Endometrial microvascular endothelial cells (primary cell): Measurements from ENCODE around the gene SEMA4D. TPM values are rescaled to one million over a fixed set of nuclear protein-coding genes. Genes with fewer than 3 reads are reported as not detected.

Experiments
- in situ Hi-C: cut with HindIII; loops from 2 replicates; pipeline ENCODE4 v1.10.0; 2017; ENCODE audit warnings: low sequenced_read_pairs, low pct_unique_long_range_greater_than_20kb; ENCODE audit errors: inconsistent ontology term
- total RNA-seq: library from RNA; depleted of rRNA; stranded (reverse); fragments of >200 nt; gene quantifications from one replicate; pipeline ENCODE4 v1.2.3, GENCODE V29; 2015; ENCODE audit errors: inconsistent ontology term

The SEMA4D gene
- 2.8 TPM for total RNA-seq

- in situ Hi-C loops: no loop called here
Observed at GRCh38 chr9:89497978-89498851, at the start of gene SEMA4D. Gene SEMA4D, minus strand, starts transcription at chr9:89498113. Its CDS starts 92,657 bp downstream, at chr9:89405456.

GRCh38 chr9:89547000-89547399 lies 49.1 kb upstream of the SEMA4D start:
- in situ Hi-C loops: no loop called here

GRCh38 chr9:89544279-89544661 lies 46.4 kb upstream of the SEMA4D start:
- in situ Hi-C loops: no loop called here

GRCh38 chr9:89543621-89544278 lies 45.8 kb upstream of the SEMA4D start:
- in situ Hi-C loops: no loop called here

- in situ Hi-C loops: no loop called here
Observed at GRCh38 chr9:89543111-89543510, 45.2 kb upstream of the SEMA4D start.

GRCh38 chr9:89542401-89543021 lies 44.6 kb upstream of the SEMA4D start:
- in situ Hi-C loops: no loop called here

- in situ Hi-C loops: no loop called here
Observed at GRCh38 chr9:89541798-89542197, 43.9 kb upstream of the SEMA4D start.

GRCh38 chr9:89539374-89539773 lies 41.5 kb upstream of the SEMA4D start:
- in situ Hi-C loops: no loop called here

- in situ Hi-C loops: no loop called here
Observed at GRCh38 chr9:89538871-89539270, 41.0 kb upstream of the SEMA4D start.

- in situ Hi-C loops: no loop called here
Observed at GRCh38 chr9:89537166-89537565, 39.3 kb upstream of the SEMA4D start.

- in situ Hi-C loops: no loop called here
Observed at GRCh38 chr9:89536600-89536999, 38.7 kb upstream of the SEMA4D start.

- in situ Hi-C loops: no loop called here
Observed at GRCh38 chr9:89536145-89536574, 38.2 kb upstream of the SEMA4D start.

GRCh38 chr9:89535461-89535860 lies 37.5 kb upstream of the SEMA4D start:
- in situ Hi-C loops: no loop called here

- in situ Hi-C loops: no loop called here
Observed at GRCh38 chr9:89534515-89535287, 36.8 kb upstream of the SEMA4D start.

GRCh38 chr9:89533411-89534095 lies 35.6 kb upstream of the SEMA4D start:
- in situ Hi-C loops: no loop called here

GRCh38 chr9:89532944-89533343 lies 35.0 kb upstream of the SEMA4D start:
- in situ Hi-C loops: no loop called here

- in situ Hi-C loops: no loop called here
Observed at GRCh38 chr9:89532478-89532877, 34.6 kb upstream of the SEMA4D start.

GRCh38 chr9:89531766-89532165 lies 33.9 kb upstream of the SEMA4D start:
- in situ Hi-C loops: no loop called here

- in situ Hi-C loops: no loop called here
Observed at GRCh38 chr9:89530726-89531125, 32.8 kb upstream of the SEMA4D start.
